Endothelial cell of umbilical vein (primary cell): ENCODE results near the gene RAD9A. TPM values are rescaled to one million over a fixed set of nuclear protein-coding genes. Genes with fewer than 3 reads are reported as not detected.

Source experiments
- BruUV-seq: library from RNA; stranded (reverse); fragments of 400-500 nt; replicated peaks from 2 replicates; lab custom pipeline; 2021; lab: Mats Ljungman, UMichigan
- CTCF ChIA-PET: fragments of 300-600, 350-600 bp; sonication (Branson Sonifier 250); formaldehyde crosslinking; loops from one replicate; lab custom pipeline; 2021; ENCODE audit warnings: antibody characterized with exemption, inconsistent platforms; lab: Charles Lee
- POLR2A ChIA-PET: fragments of 300-600, 350-600 bp; sonication (Branson Sonifier 250); formaldehyde crosslinking; loops from one replicate; lab custom pipeline; 2021; ENCODE audit warnings: antibody characterized with exemption, inconsistent platforms; lab: Charles Lee
- DNase-seq: peaks from one replicate; pipeline ENCODE4 v3.0.0-alpha.2; 2011; ENCODE audit warnings: low read depth, low spot score
- FAIRE-seq: peaks from 2 replicates; lab custom pipeline; 2011; peaks lifted over from hg19 to GRCh38; lab: Jason Lieb, UNC
- H2AFZ ChIP-seq: 2 replicates; pipeline ENCODE4 v1.6.0; 2012; ENCODE audit warnings: low read depth, low read length, control low read depth, inconsistent platforms
- H3K27ac ChIP-seq: 2 replicates; pipeline ENCODE4 v1.5.1; 2011; ENCODE audit warnings: low read depth, mild to moderate bottlenecking, control low read depth, low read length, moderate library complexity; ENCODE audit not compliant: insufficient read depth
- H3K27me3 ChIP-seq, 2 experiments: 2 replicates each; pipeline versions ENCODE4 v1.6.0 to v1.6.1; 2011; ENCODE audit warnings: low read length in 2 of 2, mixed read lengths in 1 of 2; ENCODE audit not compliant: control insufficient read depth in 2 of 2, insufficient read depth in 2 of 2
- H3K36me3 ChIP-seq, 2 experiments: 2 replicates in 1 of 2; 3 replicates in 1 of 2; pipeline ENCODE4 v1.5.1; 2011; ENCODE audit warnings: low read length in 2 of 2, mild to moderate bottlenecking in 1 of 2, moderate library complexity in 1 of 2; ENCODE audit not compliant: control insufficient read depth in 2 of 2, insufficient read depth in 2 of 2; ENCODE audit errors: extremely low read depth in 1 of 2
- H3K4me1 ChIP-seq: 3 replicates; pipeline ENCODE4 v1.5.1; 2011; ENCODE audit warnings: mild to moderate bottlenecking, low read length; ENCODE audit not compliant: control insufficient read depth, insufficient read depth; ENCODE audit errors: extremely low read depth
- H3K4me2 ChIP-seq: 2 replicates; pipeline ENCODE4 v1.6.1; 2011; ENCODE audit warnings: low read length, control low read depth, mixed read lengths; ENCODE audit not compliant: insufficient read depth
- H3K4me3 ChIP-seq, 3 experiments: fragments of 200-600 bp in 1 of 3; sonication (generic), shearing (Covaris generic) in 1 of 3; replicated peaks in 1 of 3; 2 replicates each; pipeline ENCODE4 v1.5.1; 2011 to 2016; ENCODE audit warnings: control low read depth in 3 of 3, low read length in 3 of 3, mild to moderate bottlenecking in 2 of 3, inconsistent platforms in 1 of 3, low read depth in 1 of 3, moderate library complexity in 1 of 3; ENCODE audit not compliant: insufficient read depth in 1 of 3
- H3K79me2 ChIP-seq: 2 replicates; pipeline ENCODE4 v1.6.0; 2012; ENCODE audit warnings: low read length, inconsistent platforms; ENCODE audit not compliant: control insufficient read depth, insufficient read depth
- H3K9ac ChIP-seq: replicated peaks from 2 replicates; pipeline ENCODE3; 2011; ENCODE audit warnings: low read length, control low read depth; ENCODE audit not compliant: insufficient read depth; ENCODE audit errors: extremely low read depth
- H3K9me1 ChIP-seq: replicated peaks from 3 replicates; pipeline ENCODE4 v1.6.0; 2011; ENCODE audit warnings: mild to moderate bottlenecking, low read length; ENCODE audit not compliant: control insufficient read depth, insufficient read depth; ENCODE audit errors: extremely low read depth
- H3K9me3 ChIP-seq: replicated peaks from 2 replicates; pipeline ENCODE4 v1.5.1; 2012; ENCODE audit warnings: low read length, inconsistent platforms; ENCODE audit not compliant: control insufficient read depth, insufficient read depth
- H4K20me1 ChIP-seq: replicated peaks from 2 replicates; pipeline ENCODE3; 2011; ENCODE audit warnings: mild to moderate bottlenecking, low read length; ENCODE audit not compliant: control insufficient read depth, insufficient read depth; ENCODE audit errors: extremely low read depth
- EZH2 ChIP-seq: IDR thresholded peaks from 2 replicates; pipeline ENCODE4 v1.6.1; 2012; ENCODE audit warnings: borderline replicate concordance, low read depth, mild to moderate bottlenecking, moderate library complexity, low read length, inconsistent platforms; ENCODE audit not compliant: severe bottlenecking
- FOS ChIP-seq: IDR thresholded peaks from 2 replicates; pipeline ENCODE4 v1.6.1; 2011; ENCODE audit warnings: mild to moderate bottlenecking, low read length, moderate library complexity, borderline replicate concordance; ENCODE audit not compliant: insufficient read depth
- GATA2 ChIP-seq: IDR thresholded peaks from 2 replicates; pipeline ENCODE4 v1.7.0; 2011; ENCODE audit warnings: low read depth, mild to moderate bottlenecking, moderate library complexity, mixed read lengths, low read length; ENCODE audit not compliant: insufficient read length, insufficient read depth
- JUN ChIP-seq: IDR thresholded peaks from 2 replicates; pipeline ENCODE4 v1.6.1; 2011; ENCODE audit warnings: borderline replicate concordance, low read depth; ENCODE audit not compliant: insufficient read length, insufficient read depth
- MYC ChIP-seq: IDR thresholded peaks from one replicate; pipeline ENCODE4 v1.6.1; 2011; ENCODE audit warnings: mild to moderate bottlenecking, low read depth, low read length
- POLR2A ChIP-seq: IDR thresholded peaks from 2 replicates; pipeline ENCODE4 v1.6.1; 2012; ENCODE audit warnings: low read depth, mild to moderate bottlenecking, control low read depth, low read length
- POLR2AphosphoS5 ChIP-seq: IDR thresholded peaks from 2 replicates; pipeline ENCODE4 v1.6.1; 2012; ENCODE audit warnings: low read depth, mild to moderate bottlenecking, control low read depth, low read length, moderate library complexity; ENCODE audit not compliant: insufficient read depth
- dilution Hi-C: fragments of 300-500 bp; cut with MboI; formaldehyde crosslinking; loops from one replicate; pipeline ENCODE4 v1.15.0; 2019; ENCODE audit warnings: low sequenced_read_pairs; ENCODE audit not compliant: extremely low pct_ligation_motif_present
- intact Hi-C: fragments of 100-400 bp; cut with micrococcal nuclease; formaldehyde crosslinking; loops from one replicate; pipeline ENCODE4 v1.10.0; 2022
- polyA plus RNA-seq, 4 experiments: library from polyadenylated mRNA; depleted of rRNA in 3 of 4; stranded (reverse) in 3 of 4; unstranded in 1 of 4; fragments of >200 nt; gene quantifications; 2 replicates each; pipeline versions ENCODE4 v1.2.1 to v1.2.3, GENCODE V29; 2011 to 2012; ENCODE audit warnings: missing spikeins in 1 of 4
- total RNA-seq: library from RNA; stranded (reverse); gene quantifications from 2 replicates; pipeline ENCODE4 v1.2.3, GENCODE V29; 2021
- TF ChIP-seq, protein P1 (sequence below), 2 donors: IDR thresholded peaks; 1 replicate in 1 of 2; 2 replicates in 1 of 2; pipeline ENCODE4 v1.5.1; 2011; ENCODE audit warnings: low read length in 2 of 2, mild to moderate bottlenecking in 2 of 2, moderate library complexity in 2 of 2, control low read depth in 1 of 2, inconsistent platforms in 1 of 2, low read depth in 1 of 2; ENCODE audit not compliant: insufficient read depth in 1 of 2; ENCODE audit errors: extremely low read depth in 1 of 2
- TF ChIP-seq, protein P2 (sequence below): IDR thresholded peaks from 2 replicates; pipeline ENCODE4 v1.6.1; 2011; ENCODE audit not compliant: insufficient read depth, insufficient read length

The RAD9A gene
- total and polyA plus RNA-seq, 2 donors (not counting 3 experiments of a cell fraction or from before 2014, with no cell fraction given): 18.4 to 22.2 TPM

DNA sequence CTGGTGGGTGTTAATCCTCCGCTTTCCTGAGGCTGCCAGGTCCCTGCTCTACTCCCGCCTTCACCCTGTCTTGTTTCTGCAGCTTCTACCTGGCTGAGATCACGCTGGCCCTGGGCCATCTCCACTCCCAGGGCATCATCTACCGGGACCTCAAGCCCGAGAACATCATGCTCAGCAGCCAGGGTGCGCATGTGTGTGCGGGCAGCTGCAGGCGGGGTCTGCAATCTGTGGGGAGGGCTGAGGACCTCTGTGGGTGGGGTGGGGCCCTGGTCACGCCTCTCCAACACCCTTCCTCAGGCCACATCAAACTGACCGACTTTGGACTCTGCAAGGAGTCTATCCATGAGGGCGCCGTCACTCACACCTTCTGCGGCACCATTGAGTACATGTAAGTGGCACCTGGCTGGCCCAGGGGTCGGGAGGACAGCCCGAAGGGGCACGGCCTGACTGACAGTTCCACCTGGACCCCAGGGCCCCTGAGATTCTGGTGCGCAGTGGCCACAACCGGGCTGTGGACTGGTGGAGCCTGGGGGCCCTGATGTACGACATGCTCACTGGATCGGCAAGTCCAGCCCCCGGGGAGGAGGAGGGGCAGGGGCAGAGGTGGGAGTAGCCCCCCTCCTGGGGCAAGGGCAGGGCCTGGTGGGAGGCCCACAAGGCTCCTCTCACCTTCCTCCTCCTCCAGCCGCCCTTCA, 41.0 kb downstream of the RAD9A start:
- dilution Hi-C loops: no loop called here
- no peaks in the 10 kb centered on the region for H4K20me1 ChIP-seq
- no peak overlapping the region for H2AFZ ChIP-seq
- DNase-seq (no peak), FAIRE-seq (no peak)
- H3K36me3 ChIP-seq: peaks cover 0 to 35% of the 10 kb centered on the region in 2 experiments
- no peak overlapping the region for H3K9ac ChIP-seq
- ChIA-PET POLR2A (no interaction called here), CTCF (no interaction called here)
- TF ChIP-seq POLR2AphosphoS5 (no peak), GATA2 (no peak), POLR2A (no peak), JUN (no peak), FOS (no peak), EZH2 (no peak), MYC (no peak)
- TF ChIP-seq, protein P1, sequence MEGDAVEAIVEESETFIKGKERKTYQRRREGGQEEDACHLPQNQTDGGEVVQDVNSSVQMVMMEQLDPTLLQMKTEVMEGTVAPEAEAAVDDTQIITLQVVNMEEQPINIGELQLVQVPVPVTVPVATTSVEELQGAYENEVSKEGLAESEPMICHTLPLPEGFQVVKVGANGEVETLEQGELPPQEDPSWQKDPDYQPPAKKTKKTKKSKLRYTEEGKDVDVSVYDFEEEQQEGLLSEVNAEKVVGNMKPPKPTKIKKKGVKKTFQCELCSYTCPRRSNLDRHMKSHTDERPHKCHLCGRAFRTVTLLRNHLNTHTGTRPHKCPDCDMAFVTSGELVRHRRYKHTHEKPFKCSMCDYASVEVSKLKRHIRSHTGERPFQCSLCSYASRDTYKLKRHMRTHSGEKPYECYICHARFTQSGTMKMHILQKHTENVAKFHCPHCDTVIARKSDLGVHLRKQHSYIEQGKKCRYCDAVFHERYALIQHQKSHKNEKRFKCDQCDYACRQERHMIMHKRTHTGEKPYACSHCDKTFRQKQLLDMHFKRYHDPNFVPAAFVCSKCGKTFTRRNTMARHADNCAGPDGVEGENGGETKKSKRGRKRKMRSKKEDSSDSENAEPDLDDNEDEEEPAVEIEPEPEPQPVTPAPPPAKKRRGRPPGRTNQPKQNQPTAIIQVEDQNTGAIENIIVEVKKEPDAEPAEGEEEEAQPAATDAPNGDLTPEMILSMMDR (IDR thresholded peaks at IDR 0.05; ENCODE audit: extremely low read depth in 1 of 2, insufficient read depth in 1 of 2, low read depth in 1 of 2, low read length in 2 of 2): no peak
- TF ChIP-seq, protein P2, sequence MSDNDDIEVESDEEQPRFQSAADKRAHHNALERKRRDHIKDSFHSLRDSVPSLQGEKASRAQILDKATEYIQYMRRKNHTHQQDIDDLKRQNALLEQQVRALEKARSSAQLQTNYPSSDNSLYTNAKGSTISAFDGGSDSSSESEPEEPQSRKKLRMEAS: no peak
- H3K27me3 ChIP-seq: no peaks in the 10 kb centered on the region
- no peaks in the 10 kb centered on the region for H3K9me3 ChIP-seq
- H3K27ac ChIP-seq: no peak overlapping the region
- H3K9me1 ChIP-seq: no peaks in the 10 kb centered on the region
- no peak overlapping the region for H3K4me3 ChIP-seq
- BruUV-seq: no TSS peak
- intact Hi-C loops: no loop called here
- peaks cover 10% of the 10 kb centered on the region for H3K79me2 ChIP-seq
- H3K4me2 ChIP-seq: no peak overlapping the region
- no peaks in the 10 kb centered on the region for H3K4me1 ChIP-seq
